ENCODE results near the gene CHST4.
A peak's percentile ranks its signal among the peaks of the same experiment; 100 is the strongest.
"Not testable (repeated sequence)": the region's sequence is repeated elsewhere in the genome, so short reads cannot be mapped to it uniquely, and the experiment has no call there.

CHST4 gene

DNA sequence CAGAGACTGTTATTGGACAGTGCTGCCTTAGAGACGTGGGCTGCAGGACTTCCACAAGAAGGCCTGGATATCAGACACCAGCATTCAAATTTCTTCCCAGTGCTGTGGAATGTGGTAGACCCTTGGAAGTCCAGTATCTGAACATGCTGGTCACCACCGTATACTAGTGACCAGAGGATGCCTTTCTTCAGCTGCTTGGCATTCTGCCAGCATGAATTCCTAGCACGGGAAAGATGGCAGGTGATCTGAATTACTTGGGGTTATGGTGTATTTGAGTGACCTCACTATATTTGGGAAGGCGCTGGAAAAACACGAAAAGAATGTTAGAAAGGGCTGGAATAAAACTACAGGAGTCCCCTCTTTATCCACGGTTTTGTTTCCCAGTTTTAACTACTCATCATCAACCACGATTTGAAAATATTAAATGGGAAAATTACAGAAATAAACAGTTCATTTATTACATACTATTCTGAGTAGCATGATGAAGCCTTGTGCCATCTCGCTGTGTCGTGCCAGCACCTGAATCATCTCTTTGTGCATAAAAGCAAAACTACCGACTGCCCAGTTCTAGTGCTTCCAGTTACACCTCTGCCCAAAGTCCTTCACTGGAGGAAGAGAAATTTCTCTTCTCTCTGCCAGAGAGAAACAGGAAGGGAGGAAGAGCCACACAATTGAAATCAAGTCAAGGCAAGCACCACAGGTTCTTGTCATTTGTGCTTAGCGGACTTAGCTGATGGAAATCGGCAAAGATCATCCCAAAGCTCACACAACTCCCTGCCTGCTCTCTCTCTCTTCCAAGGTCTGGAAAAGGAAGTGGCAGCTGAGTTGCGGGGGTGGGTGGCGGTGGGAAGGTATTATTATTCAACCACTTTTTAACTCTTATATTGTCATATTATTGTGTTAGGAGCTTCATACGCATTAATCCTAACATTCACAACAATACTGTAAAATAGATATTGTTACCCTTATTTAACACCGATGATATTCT lies 1.4 kb upstream of the CHST4 start:
- no peak for DNase-seq

DNA sequence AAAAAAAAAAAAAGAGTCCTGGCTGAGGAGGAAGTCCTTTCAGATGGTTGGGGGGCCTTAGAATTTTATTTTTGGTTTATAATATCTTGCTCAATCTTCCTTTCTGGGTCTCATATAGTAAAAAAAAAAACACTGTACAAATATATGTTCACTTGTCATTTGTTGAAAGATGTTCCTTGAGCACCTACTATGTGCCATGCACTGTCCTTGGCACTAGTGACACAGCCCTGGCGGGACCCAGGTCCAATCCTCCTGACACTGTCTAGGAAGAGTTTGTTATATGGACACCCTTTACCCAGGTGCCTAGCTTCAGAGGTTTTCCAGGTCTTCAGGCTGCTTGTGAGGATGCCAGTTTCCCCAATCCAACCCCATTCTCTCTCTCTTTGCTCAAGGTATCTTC lies 2.0 kb downstream of the CHST4 start:
- no peak for DNase-seq

DNA sequence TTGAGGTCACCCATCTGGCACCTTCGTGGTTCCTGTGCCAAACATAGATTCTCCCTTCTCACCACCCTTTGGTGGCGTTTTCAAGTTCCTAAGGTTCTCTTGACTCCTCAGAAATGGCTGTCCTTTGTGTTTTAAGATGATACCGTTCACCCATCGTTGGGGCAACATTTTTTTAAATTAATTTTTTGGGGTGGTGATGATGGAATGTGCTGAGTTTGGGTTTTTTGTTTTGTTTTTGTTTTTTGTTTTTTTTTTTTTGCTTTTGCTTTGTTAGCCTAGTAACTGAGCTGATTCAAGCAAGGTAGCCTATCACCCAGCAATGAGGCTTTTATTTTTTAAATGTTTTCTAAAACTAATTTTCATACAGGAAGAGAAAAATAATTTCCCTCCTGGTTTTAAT lies 2.6 kb downstream of the CHST4 start:
- DNase-seq: no peak

DNA sequence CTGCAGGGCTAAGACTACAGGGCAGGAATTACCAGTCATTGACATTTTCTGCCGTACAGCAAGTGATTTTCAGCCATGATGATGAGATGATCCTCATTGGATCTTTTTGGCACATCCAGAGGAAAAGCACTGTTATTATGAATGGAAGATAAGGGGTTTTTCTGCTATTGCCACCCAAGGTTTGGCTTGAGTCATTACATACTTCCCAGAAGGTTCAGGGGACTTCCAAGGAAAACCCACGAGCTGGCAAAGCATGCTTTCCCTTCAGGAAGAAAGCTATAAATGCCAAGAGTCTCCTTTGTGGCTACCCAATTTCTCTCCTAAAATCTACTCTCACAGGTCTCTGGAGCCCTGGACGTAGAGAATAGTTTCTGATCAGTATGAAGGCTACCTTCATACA lies 6.1 kb downstream of the CHST4 start:
- DNase-seq: no peak

DNA sequence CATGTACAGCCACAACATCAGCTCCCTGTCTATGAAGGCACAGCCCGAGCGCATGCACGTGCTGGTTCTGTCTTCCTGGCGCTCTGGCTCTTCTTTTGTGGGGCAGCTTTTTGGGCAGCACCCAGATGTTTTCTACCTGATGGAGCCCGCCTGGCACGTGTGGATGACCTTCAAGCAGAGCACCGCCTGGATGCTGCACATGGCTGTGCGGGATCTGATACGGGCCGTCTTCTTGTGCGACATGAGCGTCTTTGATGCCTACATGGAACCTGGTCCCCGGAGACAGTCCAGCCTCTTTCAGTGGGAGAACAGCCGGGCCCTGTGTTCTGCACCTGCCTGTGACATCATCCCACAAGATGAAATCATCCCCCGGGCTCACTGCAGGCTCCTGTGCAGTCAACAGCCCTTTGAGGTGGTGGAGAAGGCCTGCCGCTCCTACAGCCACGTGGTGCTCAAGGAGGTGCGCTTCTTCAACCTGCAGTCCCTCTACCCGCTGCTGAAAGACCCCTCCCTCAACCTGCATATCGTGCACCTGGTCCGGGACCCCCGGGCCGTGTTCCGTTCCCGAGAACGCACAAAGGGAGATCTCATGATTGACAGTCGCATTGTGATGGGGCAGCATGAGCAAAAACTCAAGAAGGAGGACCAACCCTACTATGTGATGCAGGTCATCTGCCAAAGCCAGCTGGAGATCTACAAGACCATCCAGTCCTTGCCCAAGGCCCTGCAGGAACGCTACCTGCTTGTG lies 10.7 kb downstream of the CHST4 start:
- no peak for DNase-seq

DNA sequence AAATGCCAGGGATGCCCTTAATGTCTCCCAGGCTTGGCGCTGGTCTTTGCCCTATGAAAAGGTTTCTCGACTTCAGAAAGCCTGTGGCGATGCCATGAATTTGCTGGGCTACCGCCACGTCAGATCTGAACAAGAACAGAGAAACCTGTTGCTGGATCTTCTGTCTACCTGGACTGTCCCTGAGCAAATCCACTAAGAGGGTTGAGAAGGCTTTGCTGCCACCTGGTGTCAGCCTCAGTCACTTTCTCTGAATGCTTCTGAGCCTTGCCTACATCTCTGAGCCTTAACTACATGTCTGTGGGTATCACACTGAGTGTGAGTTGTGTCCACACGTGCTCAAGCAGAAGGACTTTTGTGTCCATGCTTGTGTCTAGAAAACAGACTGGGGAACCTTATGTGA lies 11.4 kb downstream of the CHST4 start:
- DNase-seq: peak; percentile 45 to 59

DNA sequence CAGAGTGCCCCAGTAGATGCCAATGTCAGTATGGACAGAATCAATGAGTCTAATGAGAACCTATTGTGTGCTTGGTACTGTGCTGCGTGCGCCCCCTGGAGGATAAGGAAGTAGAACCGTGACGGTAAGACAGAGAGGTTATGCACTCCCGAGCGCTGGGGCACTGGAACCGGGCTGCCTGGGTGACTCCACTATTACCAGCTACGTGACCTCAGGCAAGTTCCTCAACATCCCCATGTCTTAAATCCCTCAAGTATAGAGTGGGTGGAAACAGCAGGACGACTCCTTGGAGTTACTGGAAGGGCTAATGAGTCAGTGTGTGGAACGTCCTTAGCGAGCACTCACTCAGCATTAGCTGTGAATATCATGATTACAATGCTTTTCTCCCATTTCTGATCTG lies 16.2 kb downstream of the CHST4 start:
- DNase-seq: peak; percentile 76 to 78

DNA sequence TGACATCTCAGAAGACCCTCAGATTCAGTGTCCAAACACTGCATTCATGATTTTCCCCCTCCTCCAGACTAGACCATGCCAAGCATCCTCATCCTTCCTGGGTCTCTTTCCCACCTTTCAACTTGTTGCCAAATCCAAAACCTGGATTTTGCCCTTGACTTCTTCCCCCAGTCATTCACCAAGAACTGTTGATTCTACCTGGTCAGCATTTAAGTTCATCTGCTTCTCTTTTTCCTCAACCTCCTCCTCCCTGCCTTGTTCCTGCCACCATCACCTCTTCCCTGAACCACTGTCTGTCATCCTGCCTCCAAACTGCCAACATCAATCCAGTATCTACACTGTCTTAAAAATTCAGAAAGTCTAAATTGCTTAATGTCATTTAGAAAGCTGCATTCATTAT lies 20.9 kb downstream of the CHST4 start:
- no peak for DNase-seq

DNA sequence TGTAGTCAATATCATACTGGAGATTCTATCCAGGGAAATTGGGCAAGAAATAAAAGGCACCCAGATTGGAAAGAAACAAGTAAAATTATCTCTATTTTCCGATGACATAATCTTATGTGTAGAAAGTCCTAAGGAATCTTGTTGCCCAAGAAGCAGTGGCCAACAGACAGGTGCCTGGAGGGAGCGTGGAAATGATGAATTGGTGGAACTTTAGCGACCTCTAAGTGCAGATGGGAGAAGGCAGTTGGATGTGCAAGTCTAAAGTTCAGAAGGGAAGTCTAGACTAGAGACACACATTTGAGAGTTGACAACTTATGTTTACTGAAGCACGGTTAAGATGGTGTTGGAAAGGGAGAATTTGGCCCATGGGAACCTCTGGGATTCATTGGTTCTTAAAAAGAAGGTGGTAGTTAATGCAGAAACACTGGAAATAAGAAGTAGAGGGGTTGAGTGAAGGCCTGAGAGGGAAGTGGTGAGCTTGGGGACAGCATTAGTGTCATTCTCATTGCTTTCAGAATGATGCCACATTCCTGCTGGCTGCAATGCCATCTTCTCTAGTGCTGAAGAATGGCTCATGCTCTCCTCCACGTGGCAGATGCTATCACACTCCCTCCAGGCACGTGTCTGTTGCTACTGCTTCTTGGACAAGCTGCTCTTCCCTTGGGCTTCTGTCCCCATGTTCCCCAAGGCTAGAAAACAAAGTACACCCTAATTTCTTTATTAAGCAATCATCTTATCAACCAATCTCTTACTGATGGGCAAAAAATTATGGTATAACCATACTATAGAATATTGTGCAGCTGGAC lies 26.7 kb downstream of the CHST4 start:
- DNase-seq: no peak

DNA sequence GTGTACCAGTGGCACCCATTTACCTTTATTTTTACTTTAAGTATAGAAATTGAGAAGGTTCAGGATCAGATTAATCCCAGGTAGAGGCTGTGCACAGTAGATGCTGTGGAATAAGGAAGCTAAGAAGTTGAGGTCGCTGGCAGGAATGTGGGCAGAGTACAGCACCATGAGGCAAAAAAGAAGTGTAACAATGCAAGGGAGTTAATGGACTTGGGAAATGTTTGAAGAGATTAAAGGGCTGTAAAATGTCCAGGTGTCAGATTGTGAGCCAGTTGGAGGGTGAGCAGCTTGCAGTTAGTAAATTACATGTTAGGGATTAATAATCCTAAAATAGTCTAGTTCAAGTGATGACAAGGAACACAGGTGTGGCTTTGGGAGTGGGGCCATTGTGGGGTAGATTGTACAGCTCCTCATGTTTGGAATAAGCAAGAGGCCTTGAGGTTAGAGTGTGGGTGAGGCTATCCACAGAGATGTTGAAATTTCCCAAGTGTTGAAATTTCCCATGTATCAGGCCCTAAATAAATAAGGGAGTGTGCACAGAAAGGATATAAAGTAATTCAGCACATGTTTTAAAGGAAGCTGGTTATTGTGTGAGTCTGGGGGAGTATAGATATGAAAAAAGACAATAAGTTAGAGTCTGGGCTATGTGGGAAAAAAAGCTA lies 29.1 kb downstream of the CHST4 start:
- DNase-seq: no peak

DNA sequence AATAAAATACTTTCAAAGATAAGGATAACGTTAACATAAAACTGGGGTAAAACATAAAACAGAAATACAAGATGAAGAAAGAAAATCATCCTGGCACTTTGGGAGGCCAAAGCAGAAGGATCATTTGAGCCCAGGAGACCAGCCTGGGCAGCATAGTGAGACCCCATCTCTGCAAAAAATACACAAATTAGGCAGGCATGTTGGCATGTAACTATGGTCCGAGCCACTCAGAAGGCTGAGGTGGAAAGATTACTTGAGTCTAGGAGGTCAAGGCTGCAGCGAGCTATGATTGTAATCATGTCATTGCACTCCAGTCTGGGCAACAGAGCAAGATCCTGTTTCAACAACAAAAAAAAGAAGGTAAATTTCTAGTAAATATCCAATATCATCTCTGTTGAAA lies 31.1 kb downstream of the CHST4 start:
- DNase-seq: no peak

DNA sequence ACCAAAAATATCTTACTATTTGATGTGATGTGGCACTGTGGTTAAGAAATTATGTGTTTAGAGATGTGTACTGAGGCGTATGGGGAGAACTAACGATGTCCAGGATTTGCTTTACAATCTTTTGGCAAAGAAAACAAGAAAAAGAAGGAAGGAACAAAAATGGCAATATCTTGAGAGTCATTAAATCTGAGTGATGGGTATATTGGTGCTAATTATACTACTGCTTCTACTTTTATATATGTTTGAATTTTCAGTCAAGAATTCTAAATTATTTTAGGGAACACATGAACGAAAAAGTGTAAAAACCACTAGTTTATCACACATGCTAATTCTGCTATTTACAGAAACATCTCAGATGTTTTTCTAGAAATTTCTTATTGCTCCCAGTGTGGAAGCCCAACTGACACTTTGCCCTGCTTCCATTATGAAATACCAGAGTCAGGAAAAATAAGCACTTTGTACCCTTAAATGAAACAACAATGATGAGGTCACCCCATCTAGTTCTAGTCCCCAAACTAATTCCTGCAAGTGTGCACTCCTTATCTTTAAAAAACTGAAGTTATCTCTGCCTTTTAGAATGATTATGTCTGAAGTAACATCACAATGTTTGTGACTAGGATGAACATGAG lies 31.8 kb downstream of the CHST4 start:
- no peak for DNase-seq

DNA sequence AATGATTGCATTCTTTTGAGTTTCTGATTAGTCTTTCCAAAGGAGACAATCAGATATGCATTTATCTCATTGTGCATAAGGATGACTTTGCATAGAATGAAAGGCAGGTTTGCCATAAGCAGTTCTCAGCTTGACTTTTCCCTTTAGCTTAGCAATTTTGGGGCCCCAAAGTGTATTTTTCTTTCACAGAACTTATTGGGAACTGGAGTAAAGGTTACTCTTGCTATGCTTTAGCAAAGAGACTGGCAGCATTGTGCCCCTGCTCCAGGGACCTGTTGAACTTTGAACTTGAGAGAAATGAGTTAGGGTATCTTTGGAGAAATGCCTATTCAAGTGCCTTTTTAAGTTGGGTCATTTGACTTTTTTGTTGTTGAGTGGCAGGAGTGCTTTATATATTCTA lies 33.6 kb downstream of the CHST4 start:
- DNase-seq: no peak

DNA sequence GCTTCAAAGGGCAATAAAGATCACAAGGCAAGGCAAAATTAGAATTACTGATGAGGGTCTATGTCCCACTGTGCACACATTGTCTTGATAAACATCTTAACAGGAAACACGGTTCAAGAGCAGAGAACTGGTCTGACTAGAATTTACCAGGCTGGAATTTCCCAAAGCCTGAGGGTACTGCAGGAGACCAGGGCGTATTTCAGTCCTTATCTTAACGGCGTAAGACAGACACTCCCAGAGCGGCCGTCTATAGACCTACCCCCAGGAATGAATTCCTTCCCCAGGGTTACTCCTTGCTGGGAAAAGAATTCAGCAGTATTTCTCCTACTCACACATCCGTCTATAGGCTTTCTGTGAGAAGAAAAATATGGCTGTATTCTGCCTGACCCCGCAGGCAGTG lies 35.7 kb downstream of the CHST4 start:
- DNase-seq: not testable (repeated sequence)

DNA sequence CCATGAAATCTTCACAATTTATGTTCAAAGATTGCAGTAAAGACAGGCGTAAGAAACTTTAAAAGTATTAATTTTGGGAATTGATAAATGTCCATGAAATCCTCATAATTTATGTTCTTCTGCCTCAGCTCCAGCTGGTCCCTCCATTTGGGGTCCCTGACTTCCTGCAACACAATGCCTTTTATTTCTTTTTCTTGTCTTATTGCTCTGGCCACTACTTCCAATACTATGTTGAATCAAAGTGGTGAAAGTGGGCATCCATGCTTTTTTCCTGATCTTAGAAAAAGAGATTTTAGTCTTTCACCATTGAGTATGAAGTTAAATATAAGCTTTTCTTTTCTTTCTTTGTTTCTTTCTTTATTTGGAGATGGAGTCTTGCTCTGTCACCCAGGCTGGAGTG lies 36.3 kb downstream of the CHST4 start:
- DNase-seq: no peak

DNA sequence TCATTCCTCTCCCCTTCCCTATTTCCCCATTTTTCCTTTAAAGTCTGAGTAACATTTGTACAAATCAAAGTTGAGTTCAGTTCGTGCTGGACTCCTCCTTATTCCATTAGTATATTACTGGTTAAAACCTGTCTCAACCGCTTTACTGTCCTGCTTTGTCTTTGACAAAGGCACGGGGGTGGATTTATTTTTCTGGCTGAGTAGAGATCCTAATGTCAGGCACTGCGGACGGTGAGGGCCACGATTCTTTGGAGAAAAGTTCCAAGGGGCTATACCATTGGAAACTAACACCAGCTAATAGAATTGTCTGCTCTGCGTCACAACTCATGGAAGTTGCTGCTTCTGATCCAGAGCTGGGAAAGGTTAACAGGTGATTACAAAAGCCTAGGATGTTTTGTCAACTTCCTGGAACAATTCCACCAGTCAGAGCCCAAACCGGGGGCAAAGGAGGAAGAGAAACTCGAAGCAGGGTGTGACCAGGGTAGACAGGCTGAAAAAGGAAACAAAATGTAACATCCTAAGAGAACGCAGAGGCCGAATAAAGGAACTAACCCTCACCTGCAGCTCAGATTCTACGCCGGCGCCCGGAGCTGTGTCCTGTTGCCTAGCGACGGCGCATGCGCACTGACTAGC lies 38.2 kb downstream of the CHST4 start:
- no peak for DNase-seq

DNA sequence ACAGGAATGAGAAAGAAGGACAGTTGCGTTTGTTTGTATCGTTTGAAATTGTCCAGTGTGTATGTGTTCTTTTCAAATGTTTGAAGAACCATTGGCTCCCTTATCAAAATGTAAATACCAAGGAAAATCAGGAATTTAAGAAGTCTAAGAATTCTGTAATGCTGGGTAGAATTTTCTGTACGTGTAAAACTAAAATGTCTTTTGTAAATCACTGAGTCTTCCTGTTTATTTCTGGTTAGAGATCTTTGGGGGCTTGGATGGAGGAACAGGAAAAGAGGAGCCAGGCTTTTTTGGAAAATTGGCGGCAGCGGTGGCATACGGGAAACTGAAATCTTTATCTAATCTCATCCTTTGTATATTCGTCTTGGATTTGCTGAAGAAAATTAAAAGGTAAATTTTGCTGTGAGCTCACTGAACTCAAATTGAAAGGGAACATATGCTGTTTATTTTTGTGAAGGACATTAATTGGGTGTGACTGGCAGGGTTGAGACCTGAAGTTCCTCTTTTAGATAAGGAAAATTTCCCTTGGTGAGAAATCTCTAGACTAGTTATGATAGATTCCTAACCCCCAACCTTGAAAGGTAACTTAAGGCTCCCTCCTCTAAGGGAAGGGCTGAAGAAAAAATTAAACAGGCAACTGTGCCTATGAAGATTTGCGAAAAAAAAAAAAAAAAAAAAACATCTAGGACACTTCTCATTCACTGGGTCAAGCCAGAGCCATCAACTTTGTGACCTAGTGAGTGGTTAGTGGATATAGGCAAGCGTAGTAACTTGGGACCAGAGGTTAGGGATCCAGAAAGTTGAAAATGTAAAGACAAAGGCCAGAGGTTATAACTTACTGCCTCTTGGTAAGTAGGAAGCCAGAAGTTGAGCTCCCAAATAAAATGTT lies 39.8 kb downstream of the CHST4 start:
- DNase-seq: no peak

DNA sequence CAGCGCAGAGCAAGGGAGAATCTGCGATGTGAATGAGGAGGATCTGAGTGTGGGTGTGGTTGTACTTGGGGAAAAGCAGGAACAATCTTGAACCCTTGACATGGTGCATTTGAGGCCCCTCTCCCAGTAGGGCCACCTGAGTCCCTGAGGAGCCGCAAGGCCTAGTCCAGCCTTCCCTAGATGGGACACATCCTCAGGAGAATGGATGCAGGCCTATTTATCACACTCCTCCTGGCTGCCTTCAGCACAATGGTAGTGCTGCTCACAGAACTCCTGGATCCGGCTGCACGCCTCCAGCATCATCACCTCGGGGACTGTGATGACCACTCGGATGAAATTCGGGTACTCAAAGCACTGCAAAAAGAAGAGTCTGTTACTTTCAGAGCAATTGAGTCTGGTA lies 41.7 kb downstream of the CHST4 start:
- DNase-seq: no peak

DNA sequence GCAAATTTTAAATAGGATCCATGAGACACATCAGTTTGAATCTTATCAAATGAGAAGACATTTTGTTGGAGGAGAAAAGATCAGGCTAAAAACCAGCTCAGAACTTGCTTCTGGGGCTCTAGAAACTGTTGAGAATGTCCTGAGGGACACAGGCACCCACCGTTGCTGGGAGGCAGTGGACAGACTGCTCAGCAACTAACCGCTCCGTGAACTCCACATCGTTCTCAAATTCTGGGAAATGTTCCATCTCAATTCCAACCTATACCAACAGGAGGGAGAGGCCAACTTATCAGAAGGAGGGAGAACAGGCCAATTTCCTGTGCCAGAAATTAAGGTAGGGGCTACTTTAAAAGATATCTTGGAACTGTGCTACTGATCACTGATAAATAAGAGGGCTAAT lies 42.3 kb downstream of the CHST4 start:
- DNase-seq: no peak

DNA sequence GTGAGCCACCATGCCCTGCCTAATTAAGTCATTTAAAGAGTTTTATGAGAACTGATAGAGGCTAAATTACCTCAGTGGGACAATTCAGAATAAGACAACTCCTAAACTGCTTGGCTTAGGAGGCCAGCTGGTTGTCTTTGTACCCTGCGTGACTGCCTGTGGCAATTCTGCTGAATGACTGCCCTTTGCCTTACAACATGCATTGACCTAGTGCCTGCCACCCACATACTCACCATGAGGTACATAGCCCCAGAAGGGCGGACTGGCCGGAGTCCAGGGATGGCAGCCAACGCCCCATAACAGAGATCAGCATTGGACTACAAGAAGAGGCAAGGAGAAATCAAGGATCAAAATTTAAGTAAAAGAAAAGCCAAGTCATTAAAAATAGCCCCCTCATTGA lies 43.4 kb downstream of the CHST4 start:
- DNase-seq: no peak

DNA sequence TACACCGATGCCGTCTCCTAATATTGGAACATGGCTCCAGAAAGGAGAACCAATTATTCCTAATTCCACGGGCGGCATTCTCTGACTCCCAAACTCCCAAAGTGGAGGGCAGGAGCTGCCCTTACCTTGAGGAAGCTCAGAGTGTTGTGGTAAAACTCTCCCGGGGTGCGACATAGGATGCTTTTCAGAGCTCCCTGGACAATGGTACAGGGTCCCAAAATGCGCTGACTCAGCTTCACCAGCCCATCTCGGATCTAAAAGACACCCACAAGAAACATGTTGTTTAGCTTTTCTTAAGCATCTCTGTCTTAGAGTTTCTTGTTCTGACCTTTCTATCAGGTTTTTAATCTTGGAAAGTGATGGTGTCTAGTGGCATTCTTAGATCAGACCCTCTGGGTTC lies 43.9 kb downstream of the CHST4 start:
- no peak for DNase-seq

Data from activated T-cell treated with anti-CD3 and anti-CD28 coated beads, Interleukin-2, amount 50 U/mL, for 48 hours (primary cell).